Kidney tubule cell (primary cell): Measurements from ENCODE around the gene MAP3K12.
"Not testable (repeated sequence)": the region's sequence is repeated elsewhere in the genome, so short reads cannot be mapped to it uniquely, and the experiment has no call there.

ENCODE experiments used
- DNase-seq: peaks from one replicate; pipeline ENCODE4 v3.0.0-alpha.2; 2018; ENCODE audit warnings: low spot score

Gene MAP3K12

DNA sequence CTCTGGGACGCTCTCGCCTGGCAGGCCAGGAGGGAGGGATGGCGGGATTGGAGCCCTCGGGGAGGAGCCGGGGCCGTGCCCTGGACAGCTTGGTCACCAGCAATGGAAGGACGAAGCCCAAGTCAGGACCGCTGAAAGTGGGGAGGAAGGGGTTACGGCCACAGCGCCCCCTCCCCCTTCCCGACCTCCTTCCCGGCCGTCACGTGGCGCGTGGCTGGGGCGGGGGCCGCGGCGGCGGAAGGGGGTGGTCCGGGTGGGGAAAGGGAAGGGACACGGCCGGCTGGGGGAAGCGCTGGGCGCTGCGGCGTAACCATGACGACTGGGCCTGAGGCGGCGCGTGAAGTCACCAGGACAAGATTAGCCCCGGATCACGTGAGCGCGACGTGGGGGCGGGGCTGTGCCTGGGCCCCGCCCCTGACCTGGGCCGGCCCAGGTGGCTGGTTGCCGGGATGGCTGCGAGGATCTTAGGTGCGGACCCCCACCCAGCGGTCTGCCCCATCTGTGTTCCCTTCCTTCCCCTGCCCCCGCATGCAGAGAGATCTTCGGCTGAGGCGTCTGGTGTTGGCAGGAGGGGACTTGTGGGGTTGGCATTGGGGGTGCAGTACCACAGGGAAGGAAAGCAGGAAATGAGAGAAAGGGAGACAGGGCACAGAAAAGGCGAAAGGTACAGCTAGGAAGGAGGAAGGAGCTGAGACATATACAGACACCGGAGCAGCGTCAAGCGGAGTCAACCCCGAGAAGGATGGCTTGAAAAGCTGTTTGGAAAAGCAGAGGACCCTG lies 6.2 kb downstream of the MAP3K12 start:
- peak; percentile 91 for DNase-seq

DNA sequence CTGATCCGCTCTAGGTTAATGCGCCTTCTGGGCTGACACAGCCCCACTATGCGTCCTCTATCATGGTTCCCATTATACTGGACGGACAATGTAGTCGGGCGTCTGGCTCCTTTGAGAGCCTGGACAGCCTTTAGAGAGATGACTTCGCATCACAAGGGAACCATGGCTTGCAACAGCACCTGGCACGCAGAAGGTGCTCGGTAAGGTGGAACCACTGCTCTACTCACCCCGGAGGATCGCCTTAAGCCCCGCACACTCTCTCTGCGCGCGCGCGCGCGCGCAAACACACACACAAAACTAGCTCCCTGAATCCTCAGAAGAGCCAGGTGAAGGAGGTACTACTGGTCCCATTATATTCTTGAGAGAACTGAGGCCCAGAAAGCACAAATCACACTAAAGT lies 7.1 kb downstream of the MAP3K12 start:
- no peak for DNase-seq

DNA sequence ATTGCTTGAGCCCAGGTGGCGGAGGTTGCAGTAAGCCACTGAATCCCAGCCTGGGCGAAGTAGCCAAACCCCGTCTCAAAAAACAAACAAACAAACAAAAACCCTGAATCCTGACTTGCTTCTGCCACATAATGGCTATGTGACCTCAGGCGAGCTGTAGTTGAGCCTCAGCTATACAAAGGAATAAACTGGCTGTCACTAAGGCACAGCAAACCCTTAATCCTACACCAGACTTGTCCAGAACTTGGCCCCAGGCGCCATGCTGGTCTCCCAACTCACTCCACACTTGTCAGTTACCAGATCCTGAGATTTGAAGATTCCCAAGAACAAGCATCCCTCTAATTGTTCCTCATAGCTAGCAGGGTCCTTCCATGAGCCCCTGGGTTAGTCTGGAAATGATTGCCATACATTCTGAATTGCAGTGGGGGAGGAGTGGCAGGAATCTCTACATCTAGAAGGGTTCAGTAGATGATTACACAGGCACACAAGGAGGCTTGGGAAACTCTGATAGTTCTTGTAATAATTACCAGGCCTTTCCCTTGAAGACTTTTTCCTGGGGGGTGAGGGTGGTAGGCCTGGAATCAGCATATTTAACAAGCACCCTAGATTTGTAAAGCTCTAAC lies 9.9 kb downstream of the MAP3K12 start:
- no peak for DNase-seq

DNA sequence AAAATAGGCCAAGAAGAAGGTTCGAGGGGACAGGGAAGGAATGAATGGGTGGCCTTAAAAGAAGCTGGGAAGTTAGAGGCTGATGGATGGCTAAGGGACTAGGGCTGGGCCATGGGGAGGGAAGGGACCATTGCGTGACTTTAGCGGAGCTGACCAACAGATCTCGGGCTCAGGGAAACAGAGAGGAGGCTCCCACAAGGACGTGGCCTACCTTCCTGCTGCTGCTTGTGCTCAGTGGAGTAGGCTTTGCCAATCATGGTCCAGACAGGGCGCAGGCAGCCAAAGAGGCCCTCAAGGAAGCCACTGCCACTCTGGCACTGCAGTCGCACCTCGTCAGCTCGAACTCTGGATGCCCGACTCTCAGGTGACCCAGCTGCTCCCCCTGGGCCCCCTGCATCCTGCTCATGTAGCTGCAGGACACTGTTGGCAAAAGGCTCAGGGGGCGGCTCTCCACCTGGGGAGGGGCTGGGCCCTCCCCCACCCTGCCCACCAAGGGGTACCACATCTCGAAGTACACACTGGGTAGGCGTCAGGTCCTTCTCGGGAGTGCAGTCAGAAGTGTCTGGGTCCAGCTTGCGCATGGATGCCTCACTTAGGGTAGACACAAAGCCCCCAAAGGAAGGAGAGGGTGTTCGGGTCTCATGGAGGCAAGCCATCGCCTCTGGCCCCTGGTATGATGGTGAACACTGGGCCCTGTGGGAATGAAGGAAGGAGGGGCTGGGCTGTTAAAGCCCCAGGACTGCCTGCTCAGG lies 12.3 kb downstream of the MAP3K12 start:
- no peak for DNase-seq

DNA sequence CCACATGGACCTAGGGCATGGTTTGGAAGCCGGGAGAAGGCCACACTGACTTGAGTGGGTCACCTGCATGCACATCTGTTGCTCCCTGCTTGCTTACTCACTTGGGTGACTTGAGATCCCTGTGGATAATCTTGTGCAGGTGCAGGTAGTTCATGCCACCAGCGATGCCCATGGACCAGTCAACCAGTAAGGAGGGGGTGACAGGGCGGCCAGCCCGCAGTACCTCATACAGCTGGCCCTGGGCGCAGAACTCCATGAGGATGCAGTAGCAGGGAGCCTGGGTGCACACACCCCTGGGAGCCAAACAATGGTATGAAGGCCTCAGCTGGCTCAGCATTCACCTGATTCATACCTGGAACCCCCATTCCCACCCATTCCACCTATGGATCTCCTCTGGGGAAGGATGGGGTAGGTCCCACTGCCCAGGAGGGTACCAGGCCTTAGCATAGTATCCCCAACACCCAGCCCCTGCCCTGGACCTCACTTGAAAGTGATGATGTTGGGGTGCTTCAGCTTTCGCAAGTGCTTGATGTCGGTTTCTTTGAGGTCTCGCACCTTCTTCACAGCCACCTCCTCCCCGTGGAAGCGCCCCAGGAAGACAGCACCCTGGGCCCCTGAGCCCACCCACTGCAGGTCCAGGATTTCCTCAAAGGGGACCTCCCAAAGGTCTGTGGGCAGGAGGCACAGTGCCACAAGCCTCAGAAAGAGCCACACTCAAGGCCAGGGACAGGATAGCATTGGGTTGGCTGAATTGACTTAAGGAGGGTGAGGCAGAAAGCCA lies 13.1 kb downstream of the MAP3K12 start:
- DNase-seq = no peak

DNA sequence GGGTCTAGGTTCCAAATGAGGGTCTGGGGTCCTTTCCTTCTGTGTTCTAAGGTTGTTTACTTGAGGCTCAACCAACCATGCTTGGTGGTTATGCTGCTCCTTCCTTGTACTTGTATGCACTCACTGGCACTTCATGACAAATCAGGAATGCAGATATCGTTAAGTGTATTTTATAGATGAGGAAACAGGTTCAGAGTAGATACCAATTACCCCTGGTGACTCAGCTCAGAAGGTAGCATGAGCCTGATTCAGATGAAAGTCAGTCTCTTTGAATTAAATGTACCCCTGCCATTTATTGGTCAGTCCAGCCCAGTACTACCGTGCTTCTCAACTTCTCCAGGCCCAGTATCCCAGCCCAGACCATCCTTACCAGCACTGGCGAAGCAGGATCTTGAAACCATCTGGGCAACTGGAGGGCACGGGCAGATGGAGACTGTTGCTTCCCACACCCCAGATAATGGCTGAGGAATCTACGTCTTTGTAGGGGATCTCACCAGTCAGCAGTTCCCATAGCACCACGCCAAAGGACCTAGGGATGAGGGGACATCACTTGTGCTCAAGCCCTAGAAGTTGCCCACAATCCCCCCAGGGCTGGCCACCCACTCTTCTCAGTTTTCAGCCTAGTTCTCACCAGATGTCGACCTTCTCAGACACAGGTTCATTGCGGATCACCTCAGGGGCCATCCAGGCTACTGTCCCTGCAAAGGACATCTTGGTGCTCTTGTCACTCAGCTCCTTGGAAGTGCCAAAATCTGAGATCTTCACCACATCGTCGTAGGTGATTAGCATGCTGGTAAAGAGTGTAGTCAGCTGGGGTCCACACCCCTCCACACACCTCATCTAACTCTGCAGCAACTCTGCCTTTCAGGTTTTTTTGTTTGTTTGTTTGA lies 14.3 kb downstream of the MAP3K12 start:
- peak; percentile 84 for DNase-seq

DNA sequence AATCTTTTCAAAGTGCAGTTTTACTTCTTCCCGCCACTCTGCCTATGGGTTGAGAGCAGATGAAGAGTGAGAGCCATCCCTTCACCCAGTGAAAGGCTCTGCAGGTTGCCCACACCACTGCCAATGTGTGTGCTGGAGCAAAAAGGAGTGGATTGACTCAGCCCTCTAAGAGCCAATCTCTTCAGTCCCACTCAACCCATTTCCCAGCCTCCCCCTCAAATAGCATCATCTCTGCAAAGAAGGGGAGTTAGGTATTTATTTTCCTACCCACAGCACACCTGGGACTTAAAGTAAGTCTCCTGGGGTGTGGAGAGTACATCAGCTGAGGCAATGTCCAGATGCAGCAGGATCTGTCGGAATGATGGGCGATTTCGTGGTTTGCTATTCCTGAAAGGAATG lies 15.3 kb downstream of the MAP3K12 start:
- DNase-seq = no peak

DNA sequence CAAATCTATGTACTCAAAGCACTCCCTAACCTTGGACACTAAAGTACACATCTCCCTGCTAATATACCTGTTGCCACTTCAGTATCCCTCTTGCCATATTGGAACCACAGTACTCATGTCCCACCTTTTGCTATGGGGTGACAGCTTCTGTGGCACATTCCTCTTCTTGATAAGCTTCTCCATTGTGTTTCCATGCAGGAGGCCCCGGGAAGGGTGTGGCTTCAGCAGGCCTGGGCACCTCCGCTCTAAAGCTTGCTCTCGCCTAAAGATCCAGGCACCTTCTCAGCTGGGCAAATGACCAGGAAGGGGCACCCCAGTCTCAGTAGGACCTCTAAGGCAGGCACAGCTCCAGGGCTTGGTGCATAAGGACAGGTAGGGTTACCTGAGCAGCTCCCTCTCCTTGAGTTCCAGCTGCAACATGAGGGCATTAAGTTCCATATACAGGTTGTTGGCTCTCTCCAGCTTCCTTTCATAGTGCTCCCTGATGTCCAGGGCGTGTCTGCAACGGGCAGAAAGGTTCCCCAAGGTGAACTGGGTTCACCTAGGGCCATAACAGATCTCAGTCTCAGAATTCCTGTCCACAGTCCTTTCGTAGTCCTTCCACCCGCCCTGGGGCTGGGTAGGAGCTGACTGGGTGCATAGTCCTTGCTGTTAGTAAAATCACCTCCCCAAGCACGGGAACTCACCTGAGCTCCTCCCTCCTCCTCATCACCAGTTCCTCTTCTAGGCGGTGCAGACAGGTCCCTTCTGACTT lies 15.9 kb downstream of the MAP3K12 start:
- no peak for DNase-seq

DNA sequence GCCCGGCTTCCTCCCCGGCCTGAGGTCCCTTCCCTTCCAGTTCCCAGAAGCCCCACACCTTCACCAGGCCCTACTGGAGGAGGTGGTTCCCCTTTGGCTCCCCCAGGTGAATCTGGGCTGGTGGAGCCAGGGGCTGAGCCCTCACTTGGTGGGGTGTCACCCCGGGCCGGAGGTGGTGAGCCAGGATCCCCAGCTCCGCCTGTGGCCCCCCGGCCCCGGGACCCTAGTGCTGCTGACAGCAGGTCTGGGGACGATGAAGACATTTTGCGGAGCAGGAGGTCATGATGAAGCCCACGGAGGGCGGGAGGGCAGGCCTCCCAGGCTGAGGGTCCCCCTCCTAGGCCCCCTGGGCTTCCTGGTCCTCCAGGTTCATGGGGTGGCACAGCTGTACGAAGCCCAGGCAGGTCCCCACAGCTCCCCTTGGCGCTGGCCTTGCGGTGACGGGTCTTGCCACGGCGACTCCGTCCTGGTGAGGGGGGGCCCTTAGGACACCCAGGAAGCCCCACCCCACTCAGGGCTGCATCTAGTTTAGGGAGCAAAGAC lies 16.6 kb downstream of the MAP3K12 start:
- DNase-seq = no peak

DNA sequence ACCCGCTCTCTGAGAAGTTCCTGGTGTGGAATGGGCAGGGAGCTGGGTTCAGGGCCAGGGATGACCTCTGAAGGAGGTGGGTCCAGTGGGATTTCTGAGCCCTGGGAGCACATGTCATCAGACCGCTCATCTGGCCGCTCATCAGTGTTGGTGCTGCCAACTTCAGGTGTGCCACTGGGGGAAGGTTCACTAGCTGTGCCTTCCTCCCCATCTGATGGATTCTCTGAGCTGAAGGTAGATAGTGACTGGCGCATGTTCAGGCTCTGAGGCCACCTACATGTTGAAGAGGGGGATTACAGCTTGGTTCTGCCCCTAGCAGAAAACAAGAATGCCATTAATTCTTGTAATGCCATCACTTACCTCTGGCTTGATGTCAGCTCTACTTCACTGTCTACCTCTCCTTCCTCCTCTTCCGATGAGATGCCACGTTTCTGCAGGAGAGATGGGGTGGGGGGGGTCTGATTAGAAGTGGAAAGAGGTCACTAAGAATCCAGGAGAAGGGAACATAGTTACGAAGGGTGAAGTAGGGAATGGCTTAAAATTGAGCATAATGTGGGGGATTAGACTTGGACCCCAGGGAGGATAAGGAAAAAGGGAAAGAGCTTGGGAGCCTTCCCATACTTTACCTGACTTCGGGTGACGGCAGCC lies 17.2 kb downstream of the MAP3K12 start:
- DNase-seq = no peak

DNA sequence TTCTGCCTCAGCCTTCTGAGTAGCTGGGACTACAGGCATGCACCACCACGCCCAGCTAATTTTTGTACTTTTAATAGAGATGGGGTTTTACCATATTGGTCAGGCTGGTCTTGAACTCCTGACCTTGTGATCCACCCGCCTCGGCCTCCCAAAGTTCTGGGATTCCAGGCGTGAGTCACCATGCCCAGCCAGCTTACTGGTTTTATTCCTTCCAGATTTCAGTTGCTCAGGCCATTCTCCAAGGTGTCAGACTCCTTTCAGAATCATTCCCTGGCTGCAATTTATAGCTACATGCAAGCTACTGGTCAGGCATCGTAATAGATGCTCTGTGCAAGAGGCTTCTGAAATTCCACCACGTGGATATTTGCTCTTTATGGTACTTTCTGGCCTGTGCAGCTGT lies 17.8 kb downstream of the MAP3K12 start:
- not testable (repeated sequence) for DNase-seq

DNA sequence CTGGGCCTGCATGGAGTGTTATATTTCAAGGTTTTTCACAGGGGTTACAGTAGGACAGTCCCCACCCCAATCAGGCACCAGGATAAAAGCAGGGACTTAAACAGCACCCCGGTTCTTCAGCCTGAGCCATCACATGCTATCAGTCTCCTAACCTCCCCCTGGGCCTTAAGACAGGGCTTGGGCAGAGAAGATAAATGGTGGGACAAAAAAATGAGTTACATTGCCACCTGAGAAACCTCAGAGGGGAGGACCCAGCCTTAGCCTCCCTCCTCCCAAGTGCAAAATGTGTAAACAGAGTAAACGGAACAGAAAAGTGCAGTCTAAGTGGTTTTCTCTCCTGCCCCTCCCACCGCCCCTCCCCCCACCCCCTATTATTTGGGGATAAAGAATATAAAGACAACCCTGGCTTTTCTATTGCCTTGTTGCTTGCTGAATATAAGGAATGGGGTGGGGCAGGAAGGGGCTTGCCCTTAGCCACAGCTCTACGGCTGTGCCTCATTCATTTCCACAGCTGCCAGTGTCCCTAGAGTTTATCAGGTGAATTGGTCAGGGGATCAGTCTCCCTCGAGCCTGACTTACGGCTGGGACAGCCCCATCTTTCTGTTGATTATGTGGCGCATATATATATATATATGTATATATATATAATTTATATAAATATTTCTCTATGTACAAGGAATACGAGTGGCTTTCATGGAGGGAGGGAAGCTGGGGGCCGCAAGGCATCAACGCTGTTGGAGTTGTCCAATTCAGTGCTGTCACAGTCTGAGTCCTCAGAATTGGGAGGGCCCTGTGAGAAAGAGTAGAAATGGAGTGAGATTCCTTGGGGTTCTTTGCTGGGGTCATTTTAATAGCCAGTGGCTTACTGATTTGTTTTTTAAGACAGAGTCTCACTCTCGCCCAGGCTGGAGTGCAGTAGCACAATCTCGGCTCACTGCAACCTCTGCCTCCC lies 18.5 kb downstream of the MAP3K12 start:
- DNase-seq = no peak

DNA sequence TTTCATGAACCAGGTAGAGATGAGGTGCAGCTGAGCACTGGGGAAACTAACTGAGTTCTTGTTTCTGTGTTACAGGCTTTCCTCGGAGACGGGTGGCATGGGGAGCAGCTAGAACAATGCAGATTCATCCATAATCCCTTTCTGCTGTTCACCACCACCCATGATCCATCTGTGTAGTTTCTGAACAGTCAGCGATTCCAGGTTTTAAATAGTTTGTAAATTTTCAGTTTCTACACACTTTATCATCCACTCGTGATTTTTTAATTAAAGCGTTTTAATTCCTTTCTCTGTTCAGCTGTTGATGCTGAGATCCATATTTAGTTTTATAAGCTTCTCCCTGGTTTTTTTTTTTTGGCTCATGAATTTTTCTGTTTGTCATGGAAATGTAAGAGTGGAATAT lies 19.9 kb downstream of the MAP3K12 start:
- DNase-seq = no peak

DNA sequence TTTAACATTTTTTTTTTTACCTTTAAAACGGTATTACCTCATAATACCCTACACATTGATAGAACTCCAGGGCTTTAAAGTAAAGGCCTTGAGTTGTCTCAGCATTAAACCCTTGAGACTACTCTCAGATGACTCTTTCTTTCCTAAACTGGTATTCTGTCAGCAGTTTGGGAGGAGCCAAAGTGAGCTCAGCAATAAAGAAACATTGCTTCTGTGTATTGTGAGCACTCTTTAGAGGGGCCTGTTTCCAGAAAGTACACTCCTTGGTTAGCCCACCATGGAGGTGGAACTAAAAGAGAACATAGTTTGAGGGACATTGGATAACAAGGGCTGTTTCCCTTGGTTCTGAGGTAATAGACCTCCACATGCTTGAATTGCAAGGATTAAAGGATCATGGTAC lies 20.4 kb downstream of the MAP3K12 start:
- DNase-seq = no peak

DNA sequence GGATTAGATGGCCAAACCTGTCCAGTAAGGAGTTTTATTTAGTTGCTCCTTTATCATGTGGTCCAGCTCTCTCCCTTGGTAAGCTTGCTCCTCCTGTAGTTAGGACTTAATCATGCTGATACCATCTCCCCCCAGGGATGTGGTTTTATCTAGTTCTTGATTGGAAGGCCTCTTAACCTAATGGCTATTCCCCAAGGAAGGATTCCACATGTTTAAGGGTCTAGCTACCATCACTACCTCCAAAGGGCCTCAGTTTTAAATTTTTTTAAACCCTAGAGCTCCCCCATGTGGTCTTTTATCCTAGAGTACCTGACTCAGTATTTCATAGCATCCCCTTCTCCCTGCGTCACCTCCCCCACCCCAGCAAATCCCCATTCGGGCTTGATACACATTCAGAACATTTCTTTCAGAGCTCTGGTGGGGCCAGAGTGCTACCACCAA lies 22.5 kb downstream of the MAP3K12 start:
- no peak for DNase-seq

DNA sequence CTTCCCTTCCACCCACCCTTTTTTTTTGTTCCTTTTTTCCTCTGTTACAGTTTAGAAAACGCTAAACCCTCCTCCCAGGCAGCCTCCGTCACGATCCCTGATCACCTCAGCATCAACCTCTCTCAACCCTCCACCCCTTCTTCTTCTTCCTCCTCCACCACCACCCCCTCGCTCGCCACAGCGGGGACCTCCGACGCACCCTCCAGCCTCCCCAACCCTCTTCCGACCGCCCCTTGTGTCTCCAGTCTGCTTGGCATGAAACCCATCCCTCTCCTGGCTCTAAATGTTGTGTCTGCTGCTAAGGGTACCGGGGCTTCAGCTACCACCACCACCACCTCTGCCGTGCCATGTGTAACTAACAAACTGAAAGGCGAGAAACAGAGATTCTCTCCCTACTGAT lies 24.4 kb downstream of the MAP3K12 start:
- no peak for DNase-seq

DNA sequence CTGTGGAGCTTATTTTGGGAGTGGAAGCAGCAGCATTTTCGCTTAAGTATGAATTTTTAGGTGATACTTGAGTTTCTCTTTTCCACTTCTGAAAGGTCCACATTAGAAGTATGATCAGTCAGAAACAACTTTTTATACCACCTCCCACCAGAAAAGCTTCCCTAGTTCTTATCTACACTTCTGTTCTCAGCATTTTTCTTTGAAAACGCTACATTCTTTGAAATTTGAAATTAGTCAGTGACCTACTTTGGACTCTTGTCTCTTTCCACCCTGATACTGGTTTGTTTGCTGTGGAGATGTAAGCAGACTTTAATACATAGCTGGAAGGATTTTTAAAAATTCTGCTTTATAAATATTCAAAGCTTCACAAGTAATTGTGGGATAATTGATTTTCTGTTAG lies 25.2 kb downstream of the MAP3K12 start:
- no peak for DNase-seq

DNA sequence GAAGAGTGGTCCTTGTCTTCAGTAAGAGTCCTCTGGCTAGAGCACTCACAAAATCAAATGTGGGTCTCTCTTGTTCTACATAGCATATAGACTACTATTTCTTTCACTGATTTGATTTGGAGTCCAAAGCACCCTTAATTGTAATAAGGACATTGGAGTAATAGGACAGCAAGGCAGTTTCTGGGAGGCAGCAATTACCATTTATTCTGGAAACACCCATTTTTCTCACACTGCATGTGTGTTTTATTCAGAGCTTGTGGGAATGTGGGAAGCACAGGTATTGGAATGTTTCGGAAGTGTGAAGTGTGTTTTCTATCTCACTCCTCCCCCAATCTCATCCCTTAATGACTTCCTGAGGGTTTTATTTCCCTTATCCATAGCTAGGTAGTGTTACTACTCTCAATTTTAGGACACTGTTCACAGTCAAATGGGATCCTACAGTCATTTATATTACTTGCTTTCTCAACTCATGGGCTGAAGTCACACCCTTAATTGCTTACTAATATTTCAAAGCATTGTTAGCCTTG lies 27.1 kb downstream of the MAP3K12 start:
- DNase-seq = no peak
